ENCODE results near the gene AP5M1. TPM values are rescaled to one million over a fixed set of nuclear protein-coding genes. Genes with fewer than 3 reads are reported as not detected.

Gene AP5M1
- total RNA-seq, 4 donors from 2014 or later, result 16.6 to 30.4 (median 22.8) TPM

- intact Hi-C loops (cut with DNase I), result no loop called here
- H3K4me1 ChIP-seq, result peaks cover 0 to 19% (median 14%) of the 10 kb centered on the region in 4 donors
- no peak overlapping the region for H3K27ac ChIP-seq (replicated peaks in 1 of 4)
- no peaks in the 10 kb centered on the region for H3K27me3 ChIP-seq
- H3K36me3 ChIP-seq, result peaks cover 0 to 42% (median 12%) of the 10 kb centered on the region in 4 donors
- no peak for DNase-seq (ENCODE audit: extremely low spot score)
- no peak overlapping the region for H3K4me3 ChIP-seq
- H3K9me3 ChIP-seq, result no peaks in the 10 kb centered on the region
- TF ChIP-seq CTCF (IDR thresholded peaks at IDR 0.05) (no peak), EP300 (IDR thresholded peaks at IDR 0.05) (no peak), POLR2A (IDR thresholded peaks at IDR 0.05; ENCODE audit: low read depth) (no peak), POLR2AphosphoS5 (IDR thresholded peaks at IDR 0.05) (no peak)
Measured at GRCh38 chr14:57243320-57243719, 25.5 kb upstream of the AP5M1 start.

GRCh38 chr14:57244106-57244505 is 24.7 kb upstream of the AP5M1 start:
- Histone ChIP-seq H3K9me3 (no peaks in the 10 kb centered on the region), H3K4me1 (peaks cover 0 to 19% (median 14%) of the 10 kb centered on the region in 4 donors), H3K27me3 (no peaks in the 10 kb centered on the region), H3K36me3 (peaks cover 0 to 34% (median 10%) of the 10 kb centered on the region in 4 donors), H3K27ac (replicated peaks in 1 of 4) (no peak overlapping the region), H3K4me3 (no peak overlapping the region)
- TF ChIP-seq POLR2A (IDR thresholded peaks at IDR 0.05; ENCODE audit: low read depth) (no peak), EP300 (IDR thresholded peaks at IDR 0.05) (no peak), CTCF (IDR thresholded peaks at IDR 0.05) (no peak), POLR2AphosphoS5 (IDR thresholded peaks at IDR 0.05) (no peak)
- intact Hi-C loops (cut with DNase I), result no loop called here
- DNase-seq (ENCODE audit: extremely low spot score), result no peak
- WGBS, result 35% methylated on average over 2 of the region's 2 CpGs

- Histone ChIP-seq H3K36me3 (peaks cover 0 to 30% (median 7%) of the 10 kb centered on the region in 4 donors), H3K4me3 (no peak overlapping the region), H3K4me1 (peaks cover 0 to 26% (median 14%) of the 10 kb centered on the region in 4 donors), H3K9me3 (no peaks in the 10 kb centered on the region), H3K27me3 (no peaks in the 10 kb centered on the region), H3K27ac (replicated peaks in 1 of 4) (no peak overlapping the region)
- 93% methylated on average over 2 of the region's 2 CpGs for WGBS
- TF ChIP-seq CTCF (IDR thresholded peaks at IDR 0.05) (no peak), POLR2AphosphoS5 (IDR thresholded peaks at IDR 0.05) (no peak), POLR2A (IDR thresholded peaks at IDR 0.05; ENCODE audit: low read depth) (no peak), EP300 (IDR thresholded peaks at IDR 0.05) (no peak)
- intact Hi-C loops (cut with DNase I), result no loop called here
- DNase-seq (ENCODE audit: extremely low spot score), result no peak
Measured at GRCh38 chr14:57245941-57246340, 22.8 kb upstream of the AP5M1 start.

- Histone ChIP-seq H3K4me3 (no peak overlapping the region), H3K4me1 (peaks cover 0 to 29% (median 14%) of the 10 kb centered on the region in 4 donors), H3K9me3 (no peaks in the 10 kb centered on the region), H3K27me3 (no peaks in the 10 kb centered on the region), H3K36me3 (peaks cover 0 to 18% (median 7%) of the 10 kb centered on the region in 4 donors), H3K27ac (replicated peaks in 1 of 4) (no peak overlapping the region)
- WGBS, result 75% methylated on average over 2 of the region's 2 CpGs
- intact Hi-C loops (cut with DNase I), result no loop called here
- TF ChIP-seq POLR2AphosphoS5 (IDR thresholded peaks at IDR 0.05) (no peak), EP300 (IDR thresholded peaks at IDR 0.05) (no peak), CTCF (IDR thresholded peaks at IDR 0.05) (no peak), POLR2A (IDR thresholded peaks at IDR 0.05; ENCODE audit: low read depth) (no peak)
- DNase-seq (ENCODE audit: extremely low spot score), result no peak
Measured at GRCh38 chr14:57246933-57247657, 21.7 kb upstream of the AP5M1 start.
